Natural killer cell treated with Interleukin-12 subunit alpha and Interleukin-12 subunit beta and Interleukin-15 and Interleukin-18, amount 100 ng/mL, for 72 hours (primary cell): ENCODE data around the gene AGAP1. TPM values are rescaled to one million over a fixed set of nuclear protein-coding genes. Genes with fewer than 3 reads are reported as not detected.

Source experiments
- ATAC-seq, 2 donors: fragments of 150-1000 bp; cut with Tn5 transposase in 1 of 2; sonication (Bioruptor Pico), chemical (Tn5 transposase) in 1 of 2; 2 replicates each; pipeline ENCODE4 v1.10.0; 2021
- DNase-seq: peaks from one replicate; pipeline ENCODE4 v3.0.0; 2022; ENCODE audit warnings: low spot score
- H3K27ac Mint-ChIP-seq, 2 donors: 1 replicate in 1 of 2; 2 replicates in 1 of 2; pipeline ENCODE4 v1.8.0; 2022; ENCODE audit warnings: mixed read lengths in 2 of 2, mild to moderate bottlenecking in 1 of 2, moderate library complexity in 1 of 2
- H3K27me3 Mint-ChIP-seq, 2 donors: 1 replicate in 1 of 2; 2 replicates in 1 of 2; pipeline ENCODE4 v1.8.0; 2022; ENCODE audit warnings: mixed read lengths in 2 of 2
- H3K36me3 Mint-ChIP-seq: one replicate; pipeline ENCODE4 v1.8.0; 2022; ENCODE audit warnings: mixed read lengths
- H3K4me1 Mint-ChIP-seq, 2 donors: 1 replicate in 1 of 2; 2 replicates in 1 of 2; pipeline ENCODE4 v1.8.0; 2022; ENCODE audit warnings: low read depth in 2 of 2, mixed read lengths in 2 of 2, mild to moderate bottlenecking in 1 of 2
- H3K4me3 Mint-ChIP-seq: one replicate; pipeline ENCODE4 v1.8.0; 2022; ENCODE audit warnings: mixed read lengths
- H3K9me3 Mint-ChIP-seq: 2 replicates; pipeline ENCODE4 v1.8.0; 2022; ENCODE audit warnings: mixed read lengths
- total RNA-seq, 2 donors: library from RNA; stranded (reverse); gene quantifications; one replicate each; pipeline ENCODE4 v1.2.3, GENCODE V29; 2022

Gene AGAP1
- total RNA-seq, 2 donors from 2014 or later = 5.2 to 7.4 TPM

- Mint-ChIP-seq H3K9me3 (no peaks in the 10 kb centered on the region), H3K4me1 (peaks cover 0 to 3% of the 10 kb centered on the region in 2 donors), H3K4me3 (no peak overlapping the region), H3K27ac (no peak overlapping the region), H3K27me3 (peaks cover 1 to 7% of the 10 kb centered on the region in 2 donors), H3K36me3 (no peaks in the 10 kb centered on the region)
- ATAC-seq (no peak), DNase-seq (no peak)
Measured at GRCh38 chr2:236113425-236113824, 619.6 kb downstream of the AGAP1 start.

DNA sequence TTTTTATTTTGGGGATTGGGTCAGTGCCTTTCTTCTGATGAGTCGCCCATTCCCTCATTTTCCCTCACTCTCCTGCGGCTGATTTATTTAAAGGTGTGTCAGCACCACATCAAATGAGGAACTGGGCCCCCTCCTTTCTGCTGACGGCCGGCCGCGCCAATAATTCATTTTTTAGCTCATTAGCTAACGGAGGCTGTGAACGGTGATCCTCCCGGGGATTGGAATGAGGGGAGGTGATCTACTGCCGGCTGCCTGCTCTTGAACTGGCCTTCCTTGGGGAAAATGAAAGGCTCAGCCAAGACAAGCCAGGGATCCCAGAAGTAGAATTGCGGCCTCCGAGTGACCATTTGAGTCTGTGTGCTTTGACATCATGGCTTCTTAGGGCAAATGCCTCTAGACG is 620.1 kb downstream of the AGAP1 start:
- no peaks in the 10 kb centered on the region for H3K9me3 Mint-ChIP-seq
- H3K27me3 Mint-ChIP-seq = peaks cover 2 to 7% of the 10 kb centered on the region in 2 donors
- peaks cover 0 to 6% of the 10 kb centered on the region in 2 donors for H3K4me1 Mint-ChIP-seq
- ATAC-seq (no peak), DNase-seq (no peak)
- H3K36me3 Mint-ChIP-seq = no peaks in the 10 kb centered on the region
- H3K27ac Mint-ChIP-seq = no peak overlapping the region
- H3K4me3 Mint-ChIP-seq = no peak overlapping the region

DNA sequence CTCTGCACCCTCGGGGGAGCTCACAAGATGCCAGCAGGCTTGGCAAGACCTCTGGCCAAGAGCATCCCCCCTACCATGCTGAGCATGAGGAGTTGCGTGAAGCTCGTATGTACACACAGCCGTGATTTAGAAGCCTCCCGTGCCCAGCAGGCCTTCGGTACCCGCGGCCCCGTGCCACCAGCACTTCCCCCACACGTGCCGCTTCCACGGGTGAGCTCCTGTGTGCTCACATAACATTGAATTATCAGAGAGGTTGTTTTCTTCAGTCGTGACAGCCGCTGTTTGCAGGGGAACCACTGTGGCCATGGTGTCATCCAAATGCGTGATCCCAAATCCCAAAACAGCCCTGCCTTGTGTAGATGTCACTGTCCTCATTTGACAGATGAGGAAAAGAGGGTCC is 621.1 kb downstream of the AGAP1 start:
- Mint-ChIP-seq H3K27ac (no peak overlapping the region), H3K4me3 (no peak overlapping the region), H3K27me3 (peaks cover 5 to 7% of the 10 kb centered on the region in 2 donors), H3K4me1 (peaks cover 0 to 10% of the 10 kb centered on the region in 2 donors), H3K9me3 (no peaks in the 10 kb centered on the region), H3K36me3 (no peaks in the 10 kb centered on the region)
- no peak for DNase-seq
- no peak for ATAC-seq

DNA sequence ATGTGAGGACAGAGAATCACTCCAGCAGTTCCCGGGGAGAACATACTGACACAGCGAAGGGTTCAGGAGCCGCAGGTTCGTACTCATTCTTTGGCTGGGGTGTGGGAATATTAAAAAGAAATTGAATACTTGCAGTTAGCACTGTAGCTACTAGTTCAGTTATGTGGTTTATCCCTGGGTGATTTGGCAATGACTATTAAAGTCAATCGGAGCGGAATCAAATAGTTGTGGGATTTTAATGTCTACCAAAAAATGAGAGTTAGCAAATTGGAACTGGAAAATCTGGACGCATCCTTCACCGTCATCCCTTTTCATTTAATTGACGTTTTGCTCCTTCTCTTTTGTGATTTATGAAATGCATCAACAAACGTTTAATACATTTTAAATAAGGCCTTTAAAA is 623.6 kb downstream of the AGAP1 start:
- DNase-seq (no peak), ATAC-seq (no peak)
- no peaks in the 10 kb centered on the region for H3K9me3 Mint-ChIP-seq
- H3K4me1 Mint-ChIP-seq = peaks cover 0 to 10% of the 10 kb centered on the region in 2 donors
- H3K27me3 Mint-ChIP-seq = peaks cover 5 to 7% of the 10 kb centered on the region in 2 donors
- H3K4me3 Mint-ChIP-seq = no peak overlapping the region
- no peak overlapping the region for H3K27ac Mint-ChIP-seq
- H3K36me3 Mint-ChIP-seq = no peaks in the 10 kb centered on the region

GRCh38 chr2:236117861-236118269 is 624.0 kb downstream of the AGAP1 start:
- H3K4me3 Mint-ChIP-seq = no peak overlapping the region
- DNase-seq = no peak
- H3K27ac Mint-ChIP-seq = no peak overlapping the region
- no peaks in the 10 kb centered on the region for H3K9me3 Mint-ChIP-seq
- ATAC-seq = no peak
- H3K4me1 Mint-ChIP-seq = peaks cover 0 to 10% of the 10 kb centered on the region in 2 donors
- no peaks in the 10 kb centered on the region for H3K36me3 Mint-ChIP-seq
- H3K27me3 Mint-ChIP-seq = peaks cover 5 to 7% of the 10 kb centered on the region in 2 donors

- H3K9me3 Mint-ChIP-seq = no peaks in the 10 kb centered on the region
- no peak overlapping the region for H3K4me3 Mint-ChIP-seq
- no peak for DNase-seq
- H3K36me3 Mint-ChIP-seq = no peaks in the 10 kb centered on the region
- no peak for ATAC-seq
- H3K27ac Mint-ChIP-seq = no peak overlapping the region
- peaks cover 5 to 7% of the 10 kb centered on the region in 2 donors for H3K27me3 Mint-ChIP-seq
- H3K4me1 Mint-ChIP-seq = peaks cover 0 to 10% of the 10 kb centered on the region in 2 donors
Measured at GRCh38 chr2:236119003-236119402, 625.2 kb downstream of the AGAP1 start.

DNA sequence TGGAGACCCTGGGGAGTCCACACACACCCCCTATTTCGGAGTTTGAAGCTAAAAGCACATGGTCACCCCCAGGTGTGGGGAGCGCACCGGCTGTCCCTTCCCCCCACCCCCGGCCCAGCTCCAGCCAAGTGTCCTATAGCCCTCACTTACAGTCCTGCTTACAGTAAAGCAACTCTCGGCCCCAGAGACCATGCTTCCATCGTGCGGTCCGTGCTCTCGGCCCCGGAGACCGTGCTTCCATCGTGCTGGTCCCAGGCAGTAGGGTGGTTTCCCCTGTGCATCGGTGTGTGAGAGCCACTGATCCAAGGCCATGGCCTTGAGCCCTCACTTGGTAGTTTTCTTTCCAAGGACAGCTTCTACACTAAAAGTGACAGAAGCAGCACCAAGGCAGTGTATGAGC is 625.6 kb downstream of the AGAP1 start:
- peaks cover 5 to 7% of the 10 kb centered on the region in 2 donors for H3K27me3 Mint-ChIP-seq
- no peak for ATAC-seq
- H3K4me1 Mint-ChIP-seq = peaks cover 0 to 10% of the 10 kb centered on the region in 2 donors
- no peaks in the 10 kb centered on the region for H3K36me3 Mint-ChIP-seq
- no peak overlapping the region for H3K27ac Mint-ChIP-seq
- H3K4me3 Mint-ChIP-seq = no peak overlapping the region
- DNase-seq = no peak
- no peaks in the 10 kb centered on the region for H3K9me3 Mint-ChIP-seq

DNA sequence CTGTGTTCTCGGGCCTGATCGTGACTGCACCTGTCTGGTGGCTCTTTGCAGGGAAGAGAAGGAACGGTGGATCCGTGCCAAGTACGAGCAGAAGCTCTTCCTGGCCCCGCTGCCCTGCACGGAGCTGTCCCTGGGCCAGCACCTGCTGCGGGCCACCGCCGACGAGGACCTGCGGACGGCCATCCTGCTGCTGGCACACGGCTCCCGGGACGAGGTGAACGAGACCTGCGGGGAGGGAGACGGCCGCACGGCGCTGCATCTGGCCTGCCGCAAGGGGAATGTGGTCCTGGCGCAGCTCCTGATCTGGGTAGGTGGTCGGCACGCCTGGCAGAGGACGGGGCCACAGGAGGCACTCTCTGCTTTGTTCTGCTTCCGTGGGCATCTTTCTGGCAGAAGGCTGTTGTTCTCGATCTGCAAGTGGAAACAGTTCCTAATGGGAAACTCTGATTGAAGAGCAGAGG is 626.3 kb downstream of the AGAP1 start:
- no peak overlapping the region for H3K4me3 Mint-ChIP-seq
- ATAC-seq (no peak), DNase-seq (no peak)
- no peaks in the 10 kb centered on the region for H3K9me3 Mint-ChIP-seq
- H3K27ac Mint-ChIP-seq = no peak overlapping the region
- no peaks in the 10 kb centered on the region for H3K36me3 Mint-ChIP-seq
- H3K4me1 Mint-ChIP-seq = peaks cover 0 to 10% of the 10 kb centered on the region in 2 donors
- H3K27me3 Mint-ChIP-seq = peaks cover 5 to 7% of the 10 kb centered on the region in 2 donors

- Mint-ChIP-seq H3K4me1 (peaks cover 0 to 10% of the 10 kb centered on the region in 2 donors), H3K9me3 (no peaks in the 10 kb centered on the region), H3K4me3 (no peak overlapping the region), H3K27me3 (peaks cover 5 to 7% of the 10 kb centered on the region in 2 donors), H3K36me3 (no peaks in the 10 kb centered on the region), H3K27ac (no peak overlapping the region)
- DNase-seq = no peak
- no peak for ATAC-seq
Measured at GRCh38 chr2:236120829-236121228, 627.0 kb downstream of the AGAP1 start.

- Mint-ChIP-seq H3K36me3 (no peaks in the 10 kb centered on the region), H3K4me1 (peaks cover 0 to 10% of the 10 kb centered on the region in 2 donors), H3K4me3 (no peak overlapping the region), H3K27me3 (peaks cover 5 to 7% of the 10 kb centered on the region in 2 donors), H3K9me3 (no peaks in the 10 kb centered on the region), H3K27ac (no peak overlapping the region)
- DNase-seq (no peak), ATAC-seq (no peak)
Measured at GRCh38 chr2:236121546-236121945, 627.7 kb downstream of the AGAP1 start.

DNA sequence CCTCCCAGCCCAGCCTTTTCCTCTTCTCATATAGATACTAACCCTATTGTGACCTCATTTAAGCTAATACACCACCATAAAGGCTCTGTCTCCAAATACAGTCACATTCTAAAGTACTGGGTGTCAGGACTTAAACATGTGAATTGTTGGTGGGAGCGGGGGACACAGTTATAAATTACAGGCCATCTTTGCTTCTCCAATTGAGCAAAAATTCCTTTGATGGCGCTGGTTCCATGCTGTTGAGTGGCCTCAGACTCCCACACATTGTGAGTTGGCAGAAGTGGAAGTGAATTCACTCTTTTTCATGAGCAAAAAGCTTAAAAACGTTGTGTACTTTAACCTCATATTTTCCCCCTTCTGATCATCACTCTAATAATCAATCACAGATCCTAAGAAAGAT is 628.4 kb downstream of the AGAP1 start:
- H3K9me3 Mint-ChIP-seq = no peaks in the 10 kb centered on the region
- DNase-seq (no peak), ATAC-seq (no peak)
- H3K27me3 Mint-ChIP-seq = peaks cover 2 to 5% of the 10 kb centered on the region in 2 donors
- H3K4me1 Mint-ChIP-seq = peaks cover 0 to 7% of the 10 kb centered on the region in 2 donors
- H3K4me3 Mint-ChIP-seq = no peak overlapping the region
- H3K27ac Mint-ChIP-seq = no peak overlapping the region
- no peaks in the 10 kb centered on the region for H3K36me3 Mint-ChIP-seq

DNA sequence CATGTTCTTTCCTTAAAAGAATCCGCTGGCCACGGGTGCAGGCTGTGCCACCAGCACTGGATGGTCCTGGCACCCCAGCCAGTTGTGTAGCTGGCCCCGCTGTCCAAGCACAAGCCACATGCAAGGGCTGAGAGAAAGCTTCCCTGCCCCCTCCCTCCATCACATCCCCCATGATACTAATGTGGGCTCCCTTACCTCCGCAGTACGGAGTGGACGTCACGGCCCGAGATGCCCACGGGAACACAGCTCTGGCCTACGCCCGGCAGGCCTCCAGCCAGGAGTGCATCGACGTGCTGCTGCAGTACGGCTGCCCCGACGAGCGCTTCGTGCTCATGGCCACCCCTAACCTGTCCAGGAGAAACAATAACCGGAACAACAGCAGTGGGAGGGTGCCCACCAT is 629.9 kb downstream of the AGAP1 start:
- H3K9me3 Mint-ChIP-seq = no peaks in the 10 kb centered on the region
- ATAC-seq = no peak
- peaks cover 0 to 6% of the 10 kb centered on the region in 2 donors for H3K4me1 Mint-ChIP-seq
- no peak for DNase-seq
- no peaks in the 10 kb centered on the region for H3K36me3 Mint-ChIP-seq
- no peak overlapping the region for H3K4me3 Mint-ChIP-seq
- H3K27ac Mint-ChIP-seq = no peak overlapping the region
- H3K27me3 Mint-ChIP-seq = peaks cover 0 to 4% of the 10 kb centered on the region in 2 donors

- Mint-ChIP-seq H3K27ac (no peak overlapping the region), H3K36me3 (no peaks in the 10 kb centered on the region), H3K4me1 (peaks cover 0 to under 1% of the 10 kb centered on the region in 2 donors), H3K9me3 (no peaks in the 10 kb centered on the region), H3K4me3 (no peak overlapping the region), H3K27me3 (peaks cover 0 to under 1% of the 10 kb centered on the region in 2 donors)
- DNase-seq = no peak
- ATAC-seq = no peak
Measured at GRCh38 chr2:236124182-236124893, 630.5 kb downstream of the AGAP1 start.

DNA sequence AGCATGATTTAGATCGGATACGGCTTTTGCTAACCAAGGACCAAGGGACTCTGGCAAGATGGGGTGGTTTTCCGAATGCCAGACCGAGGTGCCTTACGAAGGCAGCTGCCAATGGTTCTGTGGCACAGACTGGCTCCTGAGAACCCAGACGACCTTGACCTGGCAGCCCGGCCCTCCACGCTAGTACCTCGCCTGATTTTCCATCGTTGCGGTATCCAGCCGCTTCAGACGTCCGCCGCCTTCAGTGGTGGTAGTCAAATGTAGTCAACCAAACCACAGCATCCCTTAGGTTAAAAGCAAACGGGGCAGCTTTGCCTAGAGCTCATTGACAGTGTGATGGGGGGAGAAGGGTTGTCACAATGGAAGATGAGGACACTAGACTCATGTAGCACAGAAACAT is 631.7 kb downstream of the AGAP1 start:
- ATAC-seq (no peak), DNase-seq (no peak)
- no peaks in the 10 kb centered on the region for H3K36me3 Mint-ChIP-seq
- H3K4me3 Mint-ChIP-seq = no peak overlapping the region
- no peaks in the 10 kb centered on the region for H3K27me3 Mint-ChIP-seq
- no peaks in the 10 kb centered on the region for H3K9me3 Mint-ChIP-seq
- no peak overlapping the region for H3K27ac Mint-ChIP-seq
- no peaks in the 10 kb centered on the region for H3K4me1 Mint-ChIP-seq
